DOHH2 (cell line): ENCODE results near the gene GPR45.

Experiments
- H3F3A ChIP-seq: fragments of 200-600 bp; sonication (generic), shearing (Covaris generic); 2 replicates; pipeline ENCODE4 v1.6.0; 2016; ENCODE audit warnings: antibody characterized with exemption, mild to moderate bottlenecking; ENCODE audit not compliant: control insufficient read depth, insufficient read depth
- H3K27ac ChIP-seq: fragments of 200-600 bp; sonication (generic); 2 replicates; pipeline ENCODE4 v1.5.1; 2014; ENCODE audit warnings: low read depth, mild to moderate bottlenecking, low read length, moderate library complexity
- H3K27me3 ChIP-seq: fragments of 200-600 bp; sonication (generic); 2 replicates; pipeline ENCODE4 v1.6.1; 2014; ENCODE audit warnings: mild to moderate bottlenecking, low read length, mixed read lengths; ENCODE audit not compliant: control insufficient read depth
- H3K36me3 ChIP-seq: fragments of 200-600 bp; sonication (generic); 2 replicates; pipeline ENCODE4 v1.6.1; 2014; ENCODE audit warnings: mild to moderate bottlenecking, low read length, moderate library complexity, mixed read lengths; ENCODE audit not compliant: control insufficient read depth
- H3K4me1 ChIP-seq: fragments of 200-600 bp; sonication (generic); 2 replicates; pipeline ENCODE4 v1.6.1; 2014; ENCODE audit warnings: mild to moderate bottlenecking, low read length, mixed read lengths; ENCODE audit not compliant: control insufficient read depth
- H3K4me2 ChIP-seq: fragments of 200-600 bp; sonication (generic); 2 replicates; pipeline ENCODE4 v1.6.0; 2014; ENCODE audit warnings: mild to moderate bottlenecking, low read length, moderate library complexity
- H3K4me3 ChIP-seq: fragments of 200-600 bp; sonication (generic); 2 replicates; pipeline ENCODE4 v1.5.1; 2014; ENCODE audit warnings: mild to moderate bottlenecking, low read length, mixed read lengths
- H3K79me2 ChIP-seq: fragments of 200-600 bp; sonication (generic); 2 replicates; pipeline ENCODE4 v1.6.1; 2014; ENCODE audit warnings: mild to moderate bottlenecking, low read length, mixed read lengths; ENCODE audit not compliant: control insufficient read depth
- H3K9me2 ChIP-seq: fragments of 200-600 bp; sonication (generic); replicated peaks from 2 replicates; pipeline ENCODE4 v1.6.1; 2014; ENCODE audit warnings: mild to moderate bottlenecking, low read length, mixed read lengths; ENCODE audit not compliant: control insufficient read depth
- H3K9me3 ChIP-seq: fragments of 200-600 bp; sonication (generic); 2 replicates; pipeline ENCODE4 v1.6.1; 2014; ENCODE audit warnings: antibody characterized with exemption, low read length, mixed read lengths; ENCODE audit not compliant: control insufficient read depth, insufficient read depth
- H4K20me1 ChIP-seq: fragments of 200-600 bp; sonication (generic); 2 replicates; pipeline ENCODE4 v1.6.0; 2014; ENCODE audit warnings: low read depth, mild to moderate bottlenecking, antibody characterized with exemption, low read length, moderate library complexity; ENCODE audit not compliant: control insufficient read depth, insufficient read depth
- EZH2phosphoT487 ChIP-seq: fragments of 200-600 bp; sonication (generic); IDR thresholded peaks from 2 replicates; pipeline ENCODE4 v1.6.1; 2017; ENCODE audit warnings: borderline replicate concordance, mild to moderate bottlenecking, antibody characterized with exemption, low read length, moderate library complexity, mixed read lengths
- TF ChIP-seq, protein P1 (sequence below): fragments of 200-600 bp; sonication (generic); IDR thresholded peaks from one replicate; pipeline ENCODE4 v1.5.1; 2014; ENCODE audit warnings: antibody characterized with exemption, mild to moderate bottlenecking, low read depth, low read length; ENCODE audit not compliant: poor library complexity, severe bottlenecking

The GPR45 gene

DNA sequence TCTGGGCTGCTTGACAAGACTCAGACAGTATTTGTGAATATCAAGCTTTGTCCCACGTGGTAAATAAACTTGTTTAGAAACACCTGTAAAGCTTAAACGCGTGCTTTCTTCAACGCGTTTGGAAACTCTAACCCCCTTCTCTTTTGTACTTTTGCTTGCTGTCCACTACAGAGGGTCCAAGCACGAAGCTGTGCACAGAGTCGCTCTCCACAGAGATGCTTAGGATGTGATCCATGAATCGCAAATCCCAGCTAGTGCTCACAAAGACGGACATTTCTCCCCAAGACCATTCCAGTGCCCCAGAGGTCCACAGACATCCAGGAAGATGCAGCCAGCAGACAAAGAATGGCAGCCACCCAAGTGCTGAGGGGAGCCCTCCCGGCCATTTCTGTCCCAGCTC is at the start of gene GPR45:
TSS of gene GPR45 (plus strand) at position 301 of the 400 bp plus-strand sequence. CDS start 116 bp downstream, outside the sequence.
- no peak within 1 kb of the TSS for H3K4me2 ChIP-seq
- no peaks in the 10 kb centered on the region for H3K27me3 ChIP-seq
- peaks cover 7% of the 10 kb centered on the region for H3K4me1 ChIP-seq
- no peaks in the 10 kb centered on the region for H3K79me2 ChIP-seq
- no peaks in the 10 kb centered on the region for H3F3A ChIP-seq
- no peaks in the 10 kb centered on the region for H3K9me3 ChIP-seq
- no peaks in the 10 kb centered on the region for H3K36me3 ChIP-seq
- H3K27ac ChIP-seq: no peak within 1 kb of the TSS
- H3K4me3 ChIP-seq: no peak within 1 kb of the TSS
- no peaks in the 10 kb centered on the region for H3K9me2 ChIP-seq
- TF ChIP-seq, protein P1, sequence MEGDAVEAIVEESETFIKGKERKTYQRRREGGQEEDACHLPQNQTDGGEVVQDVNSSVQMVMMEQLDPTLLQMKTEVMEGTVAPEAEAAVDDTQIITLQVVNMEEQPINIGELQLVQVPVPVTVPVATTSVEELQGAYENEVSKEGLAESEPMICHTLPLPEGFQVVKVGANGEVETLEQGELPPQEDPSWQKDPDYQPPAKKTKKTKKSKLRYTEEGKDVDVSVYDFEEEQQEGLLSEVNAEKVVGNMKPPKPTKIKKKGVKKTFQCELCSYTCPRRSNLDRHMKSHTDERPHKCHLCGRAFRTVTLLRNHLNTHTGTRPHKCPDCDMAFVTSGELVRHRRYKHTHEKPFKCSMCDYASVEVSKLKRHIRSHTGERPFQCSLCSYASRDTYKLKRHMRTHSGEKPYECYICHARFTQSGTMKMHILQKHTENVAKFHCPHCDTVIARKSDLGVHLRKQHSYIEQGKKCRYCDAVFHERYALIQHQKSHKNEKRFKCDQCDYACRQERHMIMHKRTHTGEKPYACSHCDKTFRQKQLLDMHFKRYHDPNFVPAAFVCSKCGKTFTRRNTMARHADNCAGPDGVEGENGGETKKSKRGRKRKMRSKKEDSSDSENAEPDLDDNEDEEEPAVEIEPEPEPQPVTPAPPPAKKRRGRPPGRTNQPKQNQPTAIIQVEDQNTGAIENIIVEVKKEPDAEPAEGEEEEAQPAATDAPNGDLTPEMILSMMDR: no peak
- no peak for TF ChIP-seq EZH2phosphoT487
- no peaks in the 10 kb centered on the region for H4K20me1 ChIP-seq

DNA sequence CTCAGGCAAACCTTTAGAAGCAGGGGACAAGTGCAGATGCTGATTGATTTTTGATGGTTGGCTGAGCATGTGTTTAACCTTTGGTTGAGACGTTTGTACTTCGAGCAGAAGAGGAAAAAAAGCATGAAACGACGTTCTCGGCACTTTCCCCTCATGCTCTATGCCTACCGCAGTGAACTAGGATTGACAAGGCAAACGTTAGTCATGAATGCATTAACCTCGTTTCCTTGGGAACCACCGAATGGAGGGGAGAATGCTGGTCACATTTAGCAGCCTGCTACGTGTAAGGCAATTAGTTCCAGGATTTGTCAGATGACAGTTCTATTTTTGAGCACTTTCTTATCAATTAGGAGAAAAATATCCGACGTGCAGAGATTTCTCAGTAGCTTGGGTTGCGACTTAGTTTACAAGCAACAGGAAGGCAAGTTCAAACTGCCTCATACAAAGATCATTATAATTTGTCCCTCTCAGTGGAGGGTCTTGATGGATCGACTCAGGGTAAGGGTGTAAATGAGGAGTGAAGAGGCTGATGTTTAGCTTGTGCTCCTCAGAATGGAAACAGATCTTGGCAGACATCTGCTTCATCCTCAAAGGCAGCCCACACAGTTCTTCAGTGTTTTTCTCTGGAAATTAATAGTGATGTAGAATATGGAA is 47.4 kb upstream of the GPR45 start:
- Histone ChIP-seq H3K36me3 (no peaks in the 10 kb centered on the region), H3K9me2 (no peaks in the 10 kb centered on the region), H3K4me1 (no peaks in the 10 kb centered on the region), H3F3A (no peaks in the 10 kb centered on the region), H3K4me2 (no peak overlapping the region), H3K9me3 (no peaks in the 10 kb centered on the region), H4K20me1 (no peaks in the 10 kb centered on the region), H3K27ac (no peak overlapping the region), H3K79me2 (no peaks in the 10 kb centered on the region), H3K4me3 (no peak overlapping the region), H3K27me3 (no peaks in the 10 kb centered on the region)
- TF ChIP-seq EZH2phosphoT487: no peak
- TF ChIP-seq, protein P1: no peak

GRCh38 chr2:105196651-105197050 is 44.9 kb upstream of the GPR45 start:
- Histone ChIP-seq H3F3A (no peaks in the 10 kb centered on the region), H3K9me2 (no peaks in the 10 kb centered on the region), H3K4me1 (no peaks in the 10 kb centered on the region), H3K79me2 (no peaks in the 10 kb centered on the region), H3K36me3 (no peaks in the 10 kb centered on the region), H4K20me1 (no peaks in the 10 kb centered on the region), H3K4me3 (no peak overlapping the region), H3K4me2 (no peak overlapping the region), H3K27ac (no peak overlapping the region), H3K9me3 (no peaks in the 10 kb centered on the region), H3K27me3 (no peaks in the 10 kb centered on the region)
- no peak for TF ChIP-seq EZH2phosphoT487
- TF ChIP-seq, protein P1: no peak
